Liver (tissue), 9 donors: ENCODE data around the gene NAA35. TPM values are rescaled to one million over a fixed set of nuclear protein-coding genes. Genes with fewer than 3 reads are reported as not detected.

Experiments
- DNase-seq: peaks from one replicate; pipeline ENCODE4 v3.0.0-alpha.2; 2017; ENCODE audit warnings: low spot score
- H3K27ac ChIP-seq, 2 donors: one replicate each; pipeline ENCODE4 v1.7.0; 2013; ENCODE audit warnings: inconsistent platforms in 2 of 2, low read length in 2 of 2, control low read depth in 1 of 2, low read depth in 1 of 2, mild to moderate bottlenecking in 1 of 2
- H3K27me3 ChIP-seq, 4 donors: one replicate each; pipeline versions ENCODE4 v1.6.1 to v1.7.0; 2013; ENCODE audit warnings: low read length in 3 of 4, inconsistent platforms in 1 of 4, mild to moderate bottlenecking in 1 of 4, moderate library complexity in 1 of 4; ENCODE audit not compliant: control insufficient read depth in 4 of 4, insufficient read depth in 4 of 4
- H3K36me3 ChIP-seq, 4 donors: one replicate each; pipeline versions ENCODE4 v1.6.1 to v1.7.0; 2013; ENCODE audit warnings: low read length in 3 of 4, mild to moderate bottlenecking in 3 of 4, low read depth in 1 of 4, moderate library complexity in 1 of 4; ENCODE audit not compliant: control insufficient read depth in 4 of 4, insufficient read depth in 3 of 4
- H3K4me1 ChIP-seq, 4 donors: one replicate each; pipeline versions ENCODE4 v1.6.1 to v1.7.0; 2013; ENCODE audit warnings: low read length in 3 of 4, mild to moderate bottlenecking in 3 of 4, moderate library complexity in 1 of 4; ENCODE audit not compliant: control insufficient read depth in 4 of 4, insufficient read depth in 4 of 4
- H3K4me3 ChIP-seq, 3 donors: one replicate each; pipeline versions ENCODE4 v1.6.1 to v1.7.0; 2013; ENCODE audit warnings: low read length in 3 of 3, control low read depth in 1 of 3, low read depth in 1 of 3, mild to moderate bottlenecking in 1 of 3
- H3K9ac ChIP-seq, 2 donors: one replicate each; pipeline ENCODE4 v1.7.0; 2013; ENCODE audit warnings: low read length in 2 of 2, mild to moderate bottlenecking in 2 of 2, moderate library complexity in 2 of 2, control low read depth in 1 of 2, low read depth in 1 of 2
- H3K9me3 ChIP-seq, 4 donors: one replicate each; pipeline versions ENCODE4 v1.6.1 to v1.7.0; 2013; ENCODE audit warnings: low read length in 3 of 4; ENCODE audit not compliant: control insufficient read depth in 4 of 4
- EGR1 ChIP-seq, 2 donors: IDR thresholded peaks; 2 replicates each; pipeline ENCODE4 v1.6.1; 2016 to 2018; ENCODE audit warnings: antibody characterized with exemption in 2 of 2, low read depth in 2 of 2
- FOXA1 ChIP-seq: IDR thresholded peaks from 2 replicates; pipeline ENCODE4 v1.6.1; 2016; ENCODE audit warnings: antibody characterized with exemption
- FOXA2 ChIP-seq: IDR thresholded peaks from 2 replicates; pipeline ENCODE4 v1.6.1; 2016; ENCODE audit warnings: antibody characterized with exemption
- HNF4G ChIP-seq: IDR thresholded peaks from 2 replicates; pipeline ENCODE4 v1.6.1; 2016; ENCODE audit warnings: antibody characterized with exemption
- JUND ChIP-seq, 2 donors: IDR thresholded peaks; 2 replicates each; pipeline ENCODE4 v1.6.1; 2016; ENCODE audit warnings: antibody characterized with exemption in 2 of 2
- RAD21 ChIP-seq, 2 donors: IDR thresholded peaks; 2 replicates each; pipeline ENCODE4 v1.6.1; 2016; ENCODE audit warnings: antibody characterized with exemption in 2 of 2, mild to moderate bottlenecking in 2 of 2
- REST ChIP-seq: IDR thresholded peaks from 2 replicates; pipeline ENCODE4 v1.6.1; 2016; ENCODE audit warnings: antibody characterized with exemption, mild to moderate bottlenecking
- SP1 ChIP-seq: IDR thresholded peaks from 2 replicates; pipeline ENCODE4 v1.6.1; 2018; ENCODE audit warnings: antibody characterized with exemption, mild to moderate bottlenecking
- TAF1 ChIP-seq: conservative IDR thresholded peaks from 2 replicates; pipeline ENCODE4 v1.6.1; 2016; ENCODE audit warnings: antibody characterized with exemption, mild to moderate bottlenecking
- WGBS: extraction: QIAGEN DNeasy Blood & Tissue Kit; methylation state at CpG from one replicate; pipeline ENCODE4 v1.1.7; 2013; 5-methylcytosine and 5-hydroxymethylcytosine counted together
- polyA plus RNA-seq, 2 donors: library from polyadenylated mRNA; stranded (reverse) in 1 of 2; unstranded in 1 of 2; fragments of 200-250 nt in 1 of 2; fragments of >200 nt in 1 of 2; fragmentation: Nextera tagmentation in 1 of 2; extraction: Ambion mirVana in 1 of 2; gene quantifications; one replicate each; pipeline versions ENCODE4 v1.2.1 to v1.2.3, GENCODE V29; 2013 to 2015
- total RNA-seq, 2 donors: library from RNA; depleted of rRNA; stranded (reverse); fragments of >200 nt; gene quantifications; one replicate each; pipeline ENCODE4 v1.2.3, GENCODE V29; 2014
- TF ChIP-seq, protein P1 (sequence below): IDR thresholded peaks from 2 replicates; pipeline ENCODE4 v1.6.1; 2016; ENCODE audit warnings: antibody characterized with exemption
- TF ChIP-seq, protein P2 (sequence below): IDR thresholded peaks from 2 replicates; pipeline ENCODE4 v1.6.1; 2016; ENCODE audit warnings: antibody characterized with exemption
- TF ChIP-seq, protein P3 (sequence below): fragments of 150-350 bp; IDR thresholded peaks from 2 replicates; pipeline ENCODE4 v1.5.1; 2017; ENCODE audit warnings: improper control_type of control experiment, low read depth, low read length; ENCODE audit not compliant: missing input control
- TF ChIP-seq, protein P4 (sequence below): IDR thresholded peaks from 2 replicates; pipeline ENCODE4 v1.6.1; 2016; ENCODE audit warnings: antibody characterized with exemption
- donor health status: healthy.
- donor health status: healthy.
- donor health status: healthy.
- donor health status: healthy.
- donor health status: healthy.

The NAA35 gene
- total and polyA plus RNA-seq, 4 donors = 5.2 to 14.8 (median 9.2) TPM

- no peaks in the 10 kb centered on the region for H3K27me3 ChIP-seq
- H3K36me3 ChIP-seq = peaks cover 1 to 18% (median 8%) of the 10 kb centered on the region in 4 donors
- H3K9me3 ChIP-seq = no peaks in the 10 kb centered on the region
- H3K27ac ChIP-seq = peak overlapping the region; percentile 87 to 92
- DNase-seq = no peak
- under 1% methylated on average over 15 of the region's 15 CpGs for WGBS
- peaks cover 2 to 15% (median 13%) of the 10 kb centered on the region in 4 donors for H3K4me1 ChIP-seq
- H3K9ac ChIP-seq = peak overlapping the region; percentile 73 to 88
- TF ChIP-seq, protein P1, sequence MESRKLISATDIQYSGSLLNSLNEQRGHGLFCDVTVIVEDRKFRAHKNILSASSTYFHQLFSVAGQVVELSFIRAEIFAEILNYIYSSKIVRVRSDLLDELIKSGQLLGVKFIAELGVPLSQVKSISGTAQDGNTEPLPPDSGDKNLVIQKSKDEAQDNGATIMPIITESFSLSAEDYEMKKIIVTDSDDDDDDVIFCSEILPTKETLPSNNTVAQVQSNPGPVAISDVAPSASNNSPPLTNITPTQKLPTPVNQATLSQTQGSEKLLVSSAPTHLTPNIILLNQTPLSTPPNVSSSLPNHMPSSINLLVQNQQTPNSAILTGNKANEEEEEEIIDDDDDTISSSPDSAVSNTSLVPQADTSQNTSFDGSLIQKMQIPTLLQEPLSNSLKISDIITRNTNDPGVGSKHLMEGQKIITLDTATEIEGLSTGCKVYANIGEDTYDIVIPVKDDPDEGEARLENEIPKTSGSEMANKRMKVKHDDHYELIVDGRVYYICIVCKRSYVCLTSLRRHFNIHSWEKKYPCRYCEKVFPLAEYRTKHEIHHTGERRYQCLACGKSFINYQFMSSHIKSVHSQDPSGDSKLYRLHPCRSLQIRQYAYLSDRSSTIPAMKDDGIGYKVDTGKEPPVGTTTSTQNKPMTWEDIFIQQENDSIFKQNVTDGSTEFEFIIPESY = no peak
- no peak for TF ChIP-seq FOXA1
- no peak for TF ChIP-seq HNF4G
- no peak for TF ChIP-seq REST
- TF ChIP-seq, protein P2, sequence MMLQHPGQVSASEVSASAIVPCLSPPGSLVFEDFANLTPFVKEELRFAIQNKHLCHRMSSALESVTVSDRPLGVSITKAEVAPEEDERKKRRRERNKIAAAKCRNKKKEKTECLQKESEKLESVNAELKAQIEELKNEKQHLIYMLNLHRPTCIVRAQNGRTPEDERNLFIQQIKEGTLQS = no peak
- TF ChIP-seq SP1 = no peak
- TF ChIP-seq RAD21 (IDR thresholded peaks at IDR 0.05) = no peak
- TF ChIP-seq, protein P3, sequence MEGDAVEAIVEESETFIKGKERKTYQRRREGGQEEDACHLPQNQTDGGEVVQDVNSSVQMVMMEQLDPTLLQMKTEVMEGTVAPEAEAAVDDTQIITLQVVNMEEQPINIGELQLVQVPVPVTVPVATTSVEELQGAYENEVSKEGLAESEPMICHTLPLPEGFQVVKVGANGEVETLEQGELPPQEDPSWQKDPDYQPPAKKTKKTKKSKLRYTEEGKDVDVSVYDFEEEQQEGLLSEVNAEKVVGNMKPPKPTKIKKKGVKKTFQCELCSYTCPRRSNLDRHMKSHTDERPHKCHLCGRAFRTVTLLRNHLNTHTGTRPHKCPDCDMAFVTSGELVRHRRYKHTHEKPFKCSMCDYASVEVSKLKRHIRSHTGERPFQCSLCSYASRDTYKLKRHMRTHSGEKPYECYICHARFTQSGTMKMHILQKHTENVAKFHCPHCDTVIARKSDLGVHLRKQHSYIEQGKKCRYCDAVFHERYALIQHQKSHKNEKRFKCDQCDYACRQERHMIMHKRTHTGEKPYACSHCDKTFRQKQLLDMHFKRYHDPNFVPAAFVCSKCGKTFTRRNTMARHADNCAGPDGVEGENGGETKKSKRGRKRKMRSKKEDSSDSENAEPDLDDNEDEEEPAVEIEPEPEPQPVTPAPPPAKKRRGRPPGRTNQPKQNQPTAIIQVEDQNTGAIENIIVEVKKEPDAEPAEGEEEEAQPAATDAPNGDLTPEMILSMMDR = no peak
- TF ChIP-seq, protein P4, sequence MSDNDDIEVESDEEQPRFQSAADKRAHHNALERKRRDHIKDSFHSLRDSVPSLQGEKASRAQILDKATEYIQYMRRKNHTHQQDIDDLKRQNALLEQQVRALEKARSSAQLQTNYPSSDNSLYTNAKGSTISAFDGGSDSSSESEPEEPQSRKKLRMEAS = no peak
- no peak for TF ChIP-seq FOXA2
- TF ChIP-seq TAF1 = no peak
- TF ChIP-seq JUND (IDR thresholded peaks at IDR 0.05) = no peak
- peak overlapping the region; percentile 63 to 91 (median 84) for H3K4me3 ChIP-seq
These were observed 635 bp downstream of the NAA35 start for GRCh38 chr9:85941622-85941940.

DNA sequence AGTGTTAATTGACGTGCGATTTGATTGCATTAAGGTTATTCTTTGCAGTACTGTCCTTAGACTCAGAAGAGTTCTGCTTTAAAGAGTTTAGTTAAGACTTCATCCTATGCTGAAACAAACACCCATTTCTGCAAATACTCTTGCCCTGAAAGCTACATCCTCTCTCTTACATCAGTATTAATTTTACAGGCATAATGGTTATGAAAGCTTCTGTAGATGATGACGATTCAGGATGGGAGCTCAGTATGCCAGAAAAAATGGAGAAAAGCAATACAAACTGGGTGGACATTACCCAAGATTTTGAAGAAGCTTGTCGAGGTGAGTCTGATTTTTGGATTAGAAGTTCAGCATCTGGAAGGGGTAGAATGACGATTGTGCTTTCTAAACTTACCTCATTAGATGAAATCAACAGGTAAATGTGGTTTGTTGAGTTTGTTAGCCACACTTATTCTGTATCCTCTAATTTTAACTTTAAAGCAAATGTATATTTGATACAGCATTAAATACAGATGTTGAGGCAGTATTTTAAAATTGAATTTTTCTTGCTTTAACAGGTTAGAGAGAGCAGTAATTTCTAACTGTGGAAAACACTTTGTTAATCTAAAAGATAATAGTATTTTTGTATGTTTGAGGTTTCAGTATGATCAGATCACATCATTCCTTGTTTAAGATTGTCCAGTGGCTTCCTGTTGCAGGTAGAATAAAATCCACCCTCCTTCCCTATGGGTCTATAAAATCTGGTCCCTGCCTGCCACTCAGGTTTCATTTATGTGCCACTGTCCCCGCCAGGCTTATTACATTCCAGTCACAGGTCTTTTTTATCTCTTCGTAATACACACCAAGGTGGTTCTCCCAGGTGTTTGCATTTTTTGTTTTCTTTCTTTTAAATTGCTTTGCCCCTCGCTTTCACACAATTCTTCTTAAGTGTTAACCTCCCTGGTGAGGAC lies 1.3 kb downstream of the NAA35 start:
- H3K9ac ChIP-seq = peak overlapping the region; percentile 73 to 88
- no peaks in the 10 kb centered on the region for H3K27me3 ChIP-seq
- no peaks in the 10 kb centered on the region for H3K9me3 ChIP-seq
- peaks cover 2 to 15% (median 13%) of the 10 kb centered on the region in 4 donors for H3K4me1 ChIP-seq
- H3K4me3 ChIP-seq = peak overlapping the region; percentile 63 to 91 (median 84)
- 47% methylated on average over 8 of the region's 8 CpGs for WGBS
- peaks cover 1 to 21% (median 9%) of the 10 kb centered on the region in 4 donors for H3K36me3 ChIP-seq
- TF ChIP-seq JUND (IDR thresholded peaks at IDR 0.05) (no peak), RAD21 (IDR thresholded peaks at IDR 0.05) (no peak), EGR1 (IDR thresholded peaks at IDR 0.05; ENCODE audit: low read depth in 2 of 2) (no peak)
- TF ChIP-seq, protein P4 = peak; percentile 15
- no peak for DNase-seq
- H3K27ac ChIP-seq = peak overlapping the region; percentile 87 to 92
